ENCODE results near the gene ABCG1.

DNA sequence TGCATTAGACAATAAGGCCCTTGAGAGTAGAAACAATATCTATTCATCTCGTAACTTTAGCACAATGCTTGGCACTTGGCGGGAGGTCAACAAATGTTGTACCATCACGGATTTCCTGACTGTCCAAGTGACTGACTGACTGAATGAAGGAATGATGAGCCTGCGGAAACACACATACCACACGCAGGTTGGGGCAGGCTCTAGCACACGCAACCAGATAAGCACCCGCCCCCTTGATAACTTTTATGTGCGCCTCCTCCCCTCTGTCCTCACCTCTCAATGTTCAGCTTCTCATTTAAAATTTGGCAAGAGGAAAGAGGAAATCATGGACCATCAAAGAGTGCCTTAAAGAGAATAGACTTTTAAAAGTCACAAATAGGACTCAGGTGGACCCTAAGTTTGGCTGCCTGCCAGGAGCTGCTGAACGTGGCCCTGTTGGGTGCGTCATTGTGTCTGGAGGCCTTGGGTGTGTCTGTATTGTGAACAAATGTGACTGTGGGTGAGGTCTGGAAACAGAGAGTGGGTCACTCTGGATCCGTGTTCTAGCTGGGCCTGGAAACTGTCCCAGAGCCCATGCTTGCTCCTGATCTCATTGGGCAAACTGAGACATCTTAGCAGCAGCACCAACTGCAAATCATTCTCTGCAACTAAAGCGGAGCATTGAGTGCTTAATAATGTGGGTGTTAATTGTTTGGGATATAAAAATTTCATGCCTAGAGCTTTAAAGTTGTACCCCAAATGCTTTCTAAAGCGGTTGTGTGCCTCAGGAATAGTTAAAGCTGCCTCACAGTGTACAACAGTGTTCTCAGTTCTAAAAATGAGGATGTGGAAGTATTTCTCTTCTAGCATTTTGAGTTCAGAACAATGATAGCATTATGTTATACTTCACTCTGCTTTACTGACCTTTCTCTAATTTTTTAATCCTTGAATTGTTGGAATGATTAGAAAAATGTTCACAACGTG, 47.6 kb upstream of the ABCG1 start:
- TF ChIP-seq TAF1 (IDR thresholded peaks at IDR 0.05; ENCODE audit: borderline replicate concordance, low read depth, low read length) (no peak), POLR2A (IDR thresholded peaks at IDR 0.05; ENCODE audit: low read depth, low read length) (no peak)
